A549 (cell line): ENCODE results near the gene PNMT. TPM values are rescaled to one million over a fixed set of nuclear protein-coding genes. Genes with fewer than 3 reads are reported as not detected.

Source experiments
- ATAC-seq, 2 experiments: fragments of 200-7000 bp in 1 of 2; fragments of >200 bp in 1 of 2; cut with Nextera tagmentation in 1 of 2; cut with Tn5 transposase in 1 of 2; 3 replicates each; pipeline versions ENCODE4 v1.8.0 to v1.9.1; 2018 to 2020; ENCODE audit warnings: mild to moderate bottlenecking in 1 of 2, moderate library complexity in 1 of 2
- CTCF ChIA-PET: fragments of 300-600 bp; sonication (Branson Sonifier 250); formaldehyde crosslinking; extraction: SDS; loops from one replicate; lab custom pipeline; 2021; ENCODE audit warnings: antibody characterized with exemption, inconsistent platforms; lab: Yijun Ruan, JAX
- POLR2A ChIA-PET: fragments of 350-600 bp; formaldehyde crosslinking; extraction: SDS; loops from one replicate; lab custom pipeline; 2021; ENCODE audit warnings: antibody characterized with exemption, inconsistent platforms; lab: Yijun Ruan, JAX
- DNase-seq, 2 experiments: peaks; one replicate each; pipeline versions ENCODE4 v3.0.0 to v3.0.0-alpha.2; 2011 to 2016; ENCODE audit warnings: low read depth in 1 of 2, low spot score in 1 of 2
- FAIRE-seq: peaks from 2 replicates; lab custom pipeline; 2011; peaks lifted over from hg19 to GRCh38; lab: Jason Lieb, UNC
- H3K27ac ChIP-seq, 2 experiments: fragments of >200 bp; sonication (Bioruptor Twin); formaldehyde crosslinking; 3 replicates each; pipeline ENCODE4 v1.5.1; 2016 to 2017
- H3K4me1 ChIP-seq: fragments of >200 bp; sonication (Bioruptor Twin); formaldehyde crosslinking; 3 replicates; pipeline ENCODE4 v1.6.1; 2016
- H3K4me2 ChIP-seq: fragments of >200 bp; sonication (Bioruptor Twin); formaldehyde crosslinking; 3 replicates; pipeline ENCODE4 v1.6.1; 2016
- H3K4me3 ChIP-seq: fragments of >200 bp; sonication (Bioruptor Twin); formaldehyde crosslinking; 3 replicates; pipeline ENCODE4 v1.5.1; 2016
- H3K9me3 ChIP-seq: fragments of >200 bp; sonication (Bioruptor Twin); formaldehyde crosslinking; 3 replicates; pipeline ENCODE4 v1.6.1; 2016
- ATOH8 ChIP-seq: fragments of 250-450 bp; sonication (Bioruptor Pico); IDR thresholded peaks from 2 replicates; pipeline ENCODE4 v1.5.0; 2020; ENCODE audit warnings: low read depth, mild to moderate bottlenecking, moderate library complexity
- CBX2 ChIP-seq: fragments of 200-600 bp; sonication (generic); IDR thresholded peaks from 2 replicates; pipeline ENCODE4 v1.6.1; 2016; ENCODE audit warnings: low read depth, mild to moderate bottlenecking, borderline replicate concordance
- CEBPB ChIP-seq, 2 experiments: fragments of >200 bp in 1 of 2; sonication (Bioruptor Twin) in 1 of 2; formaldehyde crosslinking in 1 of 2; IDR thresholded peaks; 2 replicates each; pipeline ENCODE4 v1.6.1; 2012 to 2016
- CHD2 ChIP-seq: fragments of 150-350 bp; IDR thresholded peaks from 2 replicates; pipeline ENCODE4 v1.6.1; 2014; ENCODE audit warnings: low read length; ENCODE audit not compliant: partially characterized antibody
- CTCF ChIP-seq: fragments of >200 bp; sonication (Bioruptor Twin); formaldehyde crosslinking; IDR thresholded peaks from 3 replicates; pipeline ENCODE4 v1.5.1; 2016
- EHF ChIP-seq: fragments of 250-450 bp; sonication (Bioruptor Pico); IDR thresholded peaks from 2 replicates; pipeline ENCODE4 v1.5.0; 2020; ENCODE audit warnings: mild to moderate bottlenecking
- EHMT2 ChIP-seq: fragments of 200-600 bp; sonication (generic); IDR thresholded peaks from 2 replicates; pipeline ENCODE4 v1.6.1; 2016; ENCODE audit warnings: antibody characterized with exemption, low read depth, mild to moderate bottlenecking, moderate library complexity
- ELK1 ChIP-seq: fragments of 150-350 bp; IDR thresholded peaks from 2 replicates; pipeline ENCODE4 v1.6.1; 2014; ENCODE audit warnings: low read depth, mild to moderate bottlenecking, low read length
- EP300 ChIP-seq, 2 experiments: fragments of >200 bp; sonication (Bioruptor Twin); formaldehyde crosslinking; IDR thresholded peaks; 2 replicates in 1 of 2; 3 replicates in 1 of 2; pipeline ENCODE4 v1.6.1; 2016 to 2017
- ESRRA ChIP-seq: fragments of 150-350 bp; IDR thresholded peaks from 2 replicates; pipeline ENCODE4 v1.6.1; 2014; ENCODE audit warnings: mild to moderate bottlenecking, low read length, borderline replicate concordance
- FOSB ChIP-seq: fragments of 250-450 bp; sonication (Bioruptor Pico); IDR thresholded peaks from 2 replicates; pipeline ENCODE4 v1.5.0; 2020; ENCODE audit warnings: mild to moderate bottlenecking, moderate library complexity
- FOXS1 ChIP-seq: fragments of 250-450 bp; sonication (Bioruptor Pico); IDR thresholded peaks from 2 replicates; pipeline ENCODE4 v1.5.0; 2020; ENCODE audit warnings: mild to moderate bottlenecking, moderate library complexity
- GATA3 ChIP-seq: IDR thresholded peaks from 2 replicates; pipeline ENCODE4 v1.6.1; 2012; ENCODE audit warnings: borderline replicate concordance
- HEYL ChIP-seq: fragments of 250-450 bp; sonication (Bioruptor Pico); IDR thresholded peaks from 2 replicates; pipeline ENCODE4 v1.8.0; 2021; ENCODE audit warnings: mild to moderate bottlenecking, moderate library complexity
- HMGXB4 ChIP-seq: fragments of 250-450 bp; sonication (Bioruptor Pico); IDR thresholded peaks from 2 replicates; pipeline ENCODE4 v1.5.0; 2021; ENCODE audit warnings: mild to moderate bottlenecking, moderate library complexity, borderline replicate concordance
- HOXB13 ChIP-seq: fragments of 250-450 bp; sonication (Bioruptor Pico); IDR thresholded peaks from 2 replicates; pipeline ENCODE4 v1.5.0; 2020; ENCODE audit warnings: low read depth, mild to moderate bottlenecking, moderate library complexity
- HOXB5 ChIP-seq: fragments of 250-450 bp; sonication (Bioruptor Pico); IDR thresholded peaks from 2 replicates; pipeline ENCODE4 v1.5.0; 2020; ENCODE audit warnings: mild to moderate bottlenecking, moderate library complexity
- JUN ChIP-seq, 2 experiments: fragments of >200 bp; sonication (Bioruptor Twin); formaldehyde crosslinking; IDR thresholded peaks; 2 replicates in 1 of 2; 3 replicates in 1 of 2; pipeline ENCODE4 v1.6.1; 2016 to 2017
- JUNB ChIP-seq: fragments of >200 bp; sonication (Bioruptor Twin); formaldehyde crosslinking; IDR thresholded peaks from 2 replicates; pipeline ENCODE4 v1.6.1; 2016
- MAFK ChIP-seq: fragments of 450-650 bp; IDR thresholded peaks from 2 replicates; pipeline ENCODE4 v1.6.1; 2014; ENCODE audit not compliant: partially characterized antibody
- MYC ChIP-seq: IDR thresholded peaks from 2 replicates; pipeline ENCODE4 v1.6.1; 2012; ENCODE audit warnings: mild to moderate bottlenecking, inconsistent platforms, low read length, improper control_type of control experiment, borderline replicate concordance
- NFE2L2 ChIP-seq: fragments of 150-350 bp; conservative IDR thresholded peaks from 2 replicates; pipeline ENCODE4 v1.6.1; 2014; ENCODE audit warnings: low read length
- NPAS2 ChIP-seq: fragments of 250-450 bp; sonication (Bioruptor Pico); IDR thresholded peaks from 2 replicates; pipeline ENCODE4 v1.8.0; 2022; ENCODE audit warnings: mild to moderate bottlenecking, moderate library complexity, borderline replicate concordance
- POLR2AphosphoS2 ChIP-seq: conservative IDR thresholded peaks from 2 replicates; pipeline ENCODE4 v1.6.1; 2012; ENCODE audit warnings: low read length, improper control_type of control experiment, inconsistent platforms
- RCOR1 ChIP-seq: fragments of 150-350 bp; IDR thresholded peaks from 2 replicates; pipeline ENCODE4 v1.6.1; 2014; ENCODE audit warnings: antibody characterized with exemption, low read length, low read depth
- REST ChIP-seq: fragments of 200-600 bp; sonication (generic); IDR thresholded peaks from 2 replicates; pipeline ENCODE4 v1.6.1; 2016; ENCODE audit warnings: antibody characterized with exemption, mild to moderate bottlenecking, moderate library complexity
- RFX5 ChIP-seq: fragments of 450-650 bp; IDR thresholded peaks from 2 replicates; pipeline ENCODE4 v1.7.1; 2014; ENCODE audit warnings: antibody characterized with exemption, mild to moderate bottlenecking, moderate library complexity
- TFCP2L1 ChIP-seq: fragments of 250-450 bp; sonication (Bioruptor Pico); IDR thresholded peaks from 2 replicates; pipeline ENCODE4 v1.5.0; 2021; ENCODE audit warnings: mild to moderate bottlenecking
- TP53 ChIP-seq: fragments of 250-450 bp; sonication (Bioruptor Pico); IDR thresholded peaks from 2 replicates; pipeline ENCODE4 v1.5.0; 2021; ENCODE audit warnings: mild to moderate bottlenecking, moderate library complexity
- ZFP36 ChIP-seq: fragments of 450-650 bp; IDR thresholded peaks from 2 replicates; pipeline ENCODE4 v1.6.1; 2014; ENCODE audit warnings: borderline replicate concordance; ENCODE audit not compliant: partially characterized antibody
- ZSCAN20 ChIP-seq: fragments of 250-450 bp; sonication (Bioruptor Pico); IDR thresholded peaks from 2 replicates; pipeline ENCODE4 v1.8.0; 2022; ENCODE audit warnings: mild to moderate bottlenecking, moderate library complexity
- WGBS: methylation state at CpG from one replicate; pipeline ENCODE4 v1.1.6; 2017; ENCODE audit errors: missing lambda C conversion rate; 5-methylcytosine and 5-hydroxymethylcytosine counted together
- polyA plus RNA-seq, 4 experiments: library from polyadenylated mRNA; depleted of rRNA in 3 of 4; stranded (reverse); fragments of >200 nt; fragmentation: RNase III in 1 of 4; extraction: RNeasy Plus Mini Kit Qiagen cat#74134 plus additional on column Dnase treatment in 1 of 4; gene quantifications; 2 replicates in 3 of 4; 3 replicates in 1 of 4; pipeline ENCODE4 v1.2.3, GENCODE V29; 2011 to 2017

The PNMT gene
- polyA plus RNA-seq, 2 of the 4 experiments (the other 2 are of a cell fraction), result not detected

- H3K4me3 ChIP-seq, result no peak overlapping the region
- H3K4me1 ChIP-seq, result peaks cover 20% of the 10 kb centered on the region
- FAIRE-seq (peak; percentile 54), DNase-seq (peak; percentile 76 to 91), ATAC-seq (peak; percentile 63 to 78)
- CTCF ChIA-PET, result interaction anchor here (0.6 to 58.8 kb wide), 48 partner anchors 6 to 416 kb away, joined by 3 to 1581 read pairs (median 5); partner anchors contain the start of genes CDK12, ERBB2, GRB7 and MIEN1
- POLR2A ChIA-PET, result interaction anchor here (0.8 to 1.3 kb wide), 5 partner anchors 9 to 357 kb away, joined by 3 to 6 read pairs (median 6); partner anchors contain the start of genes MIEN1, PGAP3 and PSMD3
- H3K27ac ChIP-seq, result no peak overlapping the region
- H3K9me3 ChIP-seq, result no peaks in the 10 kb centered on the region
- WGBS, result 11% methylated on average over 16 of the region's 16 CpGs
- peak overlapping the region; percentile 44 for H3K4me2 ChIP-seq
- TF ChIP-seq ATOH8, result no peak
- TF ChIP-seq TFCP2L1 (CRISPR knock-in tag), result peak; percentile 75; the same call in 1 of the 2 replicates
- peak; percentile 90 for TF ChIP-seq CTCF
- no peak for TF ChIP-seq NFE2L2
- no peak for TF ChIP-seq HOXB13 (CRISPR knock-in tag)
- TF ChIP-seq NPAS2 (CRISPR knock-in tag), result no peak
- no peak for TF ChIP-seq CEBPB (IDR thresholded peaks at IDR 0.05)
- no peak for TF ChIP-seq CHD2
- TF ChIP-seq JUNB, result no peak
- no peak for TF ChIP-seq FOXS1 (CRISPR knock-in tag)
- TF ChIP-seq HOXB5 (CRISPR knock-in tag), result no peak
- no peak for TF ChIP-seq MAFK
- no peak for TF ChIP-seq JUN (IDR thresholded peaks at IDR 0.05)
- TF ChIP-seq FOSB (CRISPR knock-in tag), result no peak
- no peak for TF ChIP-seq EHF (CRISPR knock-in tag)
- no peak for TF ChIP-seq HMGXB4
- no peak for TF ChIP-seq CBX2
- TF ChIP-seq EP300 (IDR thresholded peaks at IDR 0.05), result no peak
- TF ChIP-seq RFX5, result no peak
- TF ChIP-seq POLR2AphosphoS2, result no peak
- TF ChIP-seq EHMT2, result no peak
- TF ChIP-seq MYC, result no peak
- TF ChIP-seq GATA3, result no peak
- TF ChIP-seq HEYL (CRISPR knock-in tag), result no peak
- TF ChIP-seq ESRRA, result no peak
- TF ChIP-seq ZFP36, result no peak
- no peak for TF ChIP-seq ELK1
- no peak for TF ChIP-seq TP53 (CRISPR knock-in tag)
- no peak for TF ChIP-seq REST
- TF ChIP-seq RCOR1, result no peak
- no peak for TF ChIP-seq ZSCAN20 (CRISPR knock-in tag)
These were observed 44.8 kb upstream of the PNMT start for GRCh38 chr17:39623356-39623950.
